Astrocyte of the hippocampus (primary cell): ENCODE data around the gene C1RL.
A peak's percentile ranks its signal among the peaks of the same experiment; 100 is the strongest.

Source experiments
- DNase-seq: peaks from one replicate; pipeline ENCODE4 v3.0.0; 2011; ENCODE audit warnings: low read depth, low spot score

Gene C1RL

DNA sequence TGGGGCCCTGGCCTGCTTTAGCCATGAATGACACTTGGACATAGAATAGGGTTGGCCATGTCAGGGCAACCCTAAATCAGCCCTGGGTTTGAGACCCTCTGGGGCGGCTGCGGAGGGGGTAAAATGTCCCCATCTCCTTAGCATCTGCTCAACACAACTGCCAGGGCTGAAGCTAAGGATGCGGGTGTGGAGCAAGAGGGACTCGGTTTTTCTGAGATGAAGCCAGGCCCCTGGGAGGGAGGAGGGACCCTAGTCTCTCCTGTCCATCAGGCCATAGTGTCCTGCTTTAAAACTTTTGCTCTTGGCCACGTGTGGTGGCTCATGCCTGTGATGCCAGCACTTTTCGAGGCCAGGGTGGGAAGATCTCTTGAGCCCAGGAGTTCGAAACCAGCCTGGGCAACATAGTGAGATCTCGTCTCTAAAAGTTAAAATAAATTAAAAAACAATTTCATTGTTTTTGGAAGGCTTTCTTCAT lies 16.0 kb downstream of the C1RL start:
- DNase-seq, result no peak

DNA sequence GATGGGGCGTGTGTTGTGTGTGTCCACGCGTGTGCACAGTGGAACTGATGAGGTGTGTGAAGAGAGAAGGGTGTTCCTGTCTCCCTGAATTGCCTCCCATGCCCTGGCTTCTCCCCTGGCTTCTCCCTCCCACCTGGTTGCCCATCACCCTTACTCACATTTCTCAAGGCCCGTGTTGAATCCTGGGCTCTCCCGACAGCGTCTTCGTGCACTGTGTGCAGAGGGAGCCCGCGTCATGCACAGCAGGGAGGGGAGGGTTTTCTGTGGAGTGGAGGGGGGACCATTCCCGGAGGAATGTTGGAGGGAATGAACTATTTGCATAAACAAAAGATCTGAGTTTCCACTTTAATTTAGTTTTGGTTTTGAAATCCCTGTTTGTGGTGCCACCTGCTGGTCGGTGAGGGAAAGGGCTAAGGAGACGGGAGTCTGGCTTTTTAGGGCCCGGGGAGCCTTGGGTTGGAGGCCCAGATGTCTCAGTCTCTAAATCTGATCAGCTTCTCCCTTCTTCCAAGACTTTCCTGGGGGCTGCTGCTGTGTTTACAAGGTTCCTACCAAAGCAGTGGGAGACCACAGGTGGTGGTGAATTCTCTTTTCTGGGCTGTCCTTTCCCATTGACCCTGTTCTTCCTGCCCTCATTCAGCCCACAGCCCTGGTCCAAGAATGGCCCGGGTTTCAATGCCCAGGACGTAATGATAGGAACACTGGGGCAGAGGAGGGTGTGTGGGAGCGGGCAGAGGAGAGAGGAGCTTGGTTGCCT lies 16.6 kb downstream of the C1RL start, which contains the start of gene C1R:
Gene C1R, minus strand, starts transcription at position 217 of the 757 bp plus-strand sequence. Its CDS starts 57 bp downstream, at position 160.
- DNase-seq, result peak; percentile 88

DNA sequence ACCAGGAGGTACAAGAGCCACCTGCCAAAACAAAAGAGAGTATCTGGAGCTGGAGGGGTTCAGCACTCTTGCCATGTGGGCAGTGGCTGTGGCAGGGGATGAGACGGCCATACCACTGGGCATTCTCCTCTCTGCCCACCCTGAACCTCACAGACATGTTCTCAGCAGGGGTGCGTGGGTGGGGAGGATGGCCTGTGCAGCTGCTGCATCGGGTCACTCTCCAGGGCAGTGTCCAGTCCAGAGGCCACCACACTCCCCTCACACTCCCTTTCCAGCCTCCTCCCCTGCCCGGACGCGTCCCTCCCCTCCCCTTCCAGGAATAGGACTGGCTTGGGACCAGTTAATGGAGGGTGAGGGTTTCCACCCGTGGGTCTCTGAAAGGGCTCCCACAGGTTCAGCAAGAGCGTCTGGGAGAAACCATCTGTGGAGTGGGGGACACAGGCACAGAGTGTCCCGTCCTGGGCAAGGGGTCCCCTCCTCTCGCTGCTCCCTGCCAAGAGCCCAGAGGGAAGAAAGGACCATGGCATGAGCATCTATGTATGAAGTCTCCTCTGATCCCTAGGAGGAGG lies 17.3 kb downstream of the C1RL start:
- DNase-seq, result no peak

DNA sequence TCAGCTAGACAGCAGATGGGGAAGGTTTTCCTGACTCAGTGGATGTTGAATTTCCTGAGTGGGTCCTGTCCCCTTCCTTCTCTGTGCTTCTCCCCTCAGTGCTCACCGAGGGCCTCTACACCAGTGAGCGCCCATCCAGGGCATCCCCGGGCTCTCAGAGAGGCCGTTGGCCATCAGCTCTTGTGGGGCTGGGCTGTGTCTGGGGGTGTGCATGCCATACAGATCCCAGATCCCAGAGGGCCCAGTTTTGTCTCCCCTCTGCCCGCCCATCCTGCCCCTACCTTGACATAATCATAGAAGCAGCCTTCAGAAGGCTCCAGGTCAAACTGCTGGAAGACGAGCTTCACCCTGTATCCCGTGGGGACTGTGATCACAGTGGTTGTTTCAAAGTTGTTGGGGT lies 17.8 kb downstream of the C1RL start:
- DNase-seq, result no peak

DNA sequence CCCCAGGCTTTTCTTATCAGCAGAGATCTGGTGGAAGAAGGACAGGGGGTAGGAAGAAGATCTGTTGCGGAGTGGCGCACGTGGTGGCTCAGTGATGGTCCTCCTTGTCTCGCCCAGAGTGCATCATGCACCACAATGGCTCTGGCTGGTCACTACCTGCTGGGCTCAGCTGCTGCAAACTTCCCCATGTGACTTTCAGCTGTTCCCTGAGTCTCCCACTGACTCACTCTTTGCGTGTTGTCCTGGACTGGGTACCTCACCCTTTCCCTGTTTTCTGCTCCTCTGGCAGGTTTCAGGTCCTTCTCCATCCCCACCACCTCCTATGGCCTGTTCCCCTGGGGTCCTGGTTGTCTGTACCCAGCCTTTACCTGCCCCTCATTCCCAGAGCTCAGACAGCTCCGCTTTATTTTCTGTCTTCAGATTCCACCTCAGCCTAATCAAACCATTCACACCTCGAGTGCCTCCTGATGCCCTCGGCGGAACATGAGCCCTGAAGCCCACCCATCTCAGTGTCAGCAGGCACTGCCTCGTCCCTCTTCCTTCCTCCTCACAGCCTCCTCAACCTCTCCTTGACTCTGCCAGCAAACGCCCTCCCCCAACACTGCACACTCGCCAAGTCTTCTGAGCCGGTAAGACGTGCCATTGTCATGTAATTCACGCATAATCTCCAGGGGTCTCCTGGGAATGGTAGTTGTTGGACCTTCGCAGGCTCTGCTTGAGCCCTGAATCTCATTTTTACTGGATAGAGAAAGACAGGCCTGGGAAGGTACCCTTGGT lies 18.6 kb downstream of the C1RL start:
- no peak for DNase-seq

DNA sequence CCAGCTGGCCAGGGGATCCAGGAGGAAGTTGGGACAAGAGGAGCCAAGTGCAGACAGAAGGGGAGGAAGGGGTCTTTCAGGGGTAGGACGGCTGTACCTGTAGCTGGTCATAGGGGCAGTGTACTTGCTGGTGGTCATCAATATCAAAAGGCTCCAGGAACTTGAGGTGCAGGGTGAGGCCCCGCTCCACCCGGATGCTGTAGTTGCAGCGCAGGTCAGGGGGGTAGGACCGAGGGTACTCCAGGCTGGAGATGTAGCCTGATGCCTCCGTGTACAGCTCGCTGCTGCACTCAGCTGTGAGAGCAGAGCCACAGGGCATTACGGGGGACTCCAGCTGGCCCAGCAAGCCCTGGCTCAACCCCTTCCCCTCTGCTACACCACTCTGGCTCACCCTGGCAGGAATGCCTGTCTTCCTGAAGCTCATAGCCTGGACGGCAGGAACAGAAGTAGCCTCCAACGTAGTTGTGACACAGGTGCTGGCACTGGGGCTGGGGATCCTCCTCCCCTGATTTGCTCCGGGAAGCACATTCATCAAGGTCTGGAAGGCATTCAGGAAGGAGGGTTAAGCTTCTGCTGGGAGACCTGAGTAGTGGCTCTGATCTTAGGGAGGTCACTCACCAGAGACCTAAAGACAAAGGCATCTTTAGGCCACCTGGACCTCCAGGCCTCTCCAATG lies 19.7 kb downstream of the C1RL start:
- no peak for DNase-seq

DNA sequence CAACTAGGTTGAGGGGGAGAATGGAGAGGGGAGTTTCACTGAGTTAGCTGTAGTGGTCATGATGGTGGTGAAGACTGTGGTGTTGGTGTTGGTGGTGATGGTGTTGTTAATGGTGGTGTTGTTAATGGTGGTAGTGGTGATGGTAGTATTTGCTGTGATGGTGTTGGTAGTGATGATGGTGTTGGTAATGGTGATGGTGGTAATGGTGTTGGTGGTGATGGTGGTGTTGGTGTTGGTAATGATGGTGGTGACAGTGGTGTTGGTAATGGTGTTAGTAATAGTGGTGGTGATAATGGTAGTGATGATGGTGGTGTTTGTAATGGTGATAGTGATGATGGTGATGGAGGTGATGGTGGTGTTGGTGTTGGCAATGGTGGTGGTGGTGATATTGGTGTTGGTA lies 25.9 kb downstream of the C1RL start:
- no peak for DNase-seq

DNA sequence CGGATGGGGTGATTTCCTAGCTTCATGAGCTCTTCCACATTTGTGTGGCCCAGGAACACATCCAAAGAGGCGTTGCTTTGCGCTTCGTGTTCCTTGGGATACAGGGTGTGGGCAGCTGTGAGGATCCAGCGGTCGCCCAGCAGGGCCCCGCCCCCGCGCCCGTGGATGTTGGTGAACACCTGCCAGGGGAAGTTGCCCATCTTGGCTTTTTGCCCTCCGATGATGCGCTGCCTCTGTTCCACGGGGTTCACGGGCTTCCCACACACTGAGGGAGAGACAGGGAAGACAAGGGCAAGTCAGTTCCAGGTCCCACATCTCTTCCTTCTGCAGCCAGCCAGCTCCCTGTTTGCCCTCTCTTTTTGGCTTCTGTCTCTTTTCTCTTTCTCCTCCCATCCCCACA lies 28.0 kb downstream of the C1RL start:
- no peak for DNase-seq

DNA sequence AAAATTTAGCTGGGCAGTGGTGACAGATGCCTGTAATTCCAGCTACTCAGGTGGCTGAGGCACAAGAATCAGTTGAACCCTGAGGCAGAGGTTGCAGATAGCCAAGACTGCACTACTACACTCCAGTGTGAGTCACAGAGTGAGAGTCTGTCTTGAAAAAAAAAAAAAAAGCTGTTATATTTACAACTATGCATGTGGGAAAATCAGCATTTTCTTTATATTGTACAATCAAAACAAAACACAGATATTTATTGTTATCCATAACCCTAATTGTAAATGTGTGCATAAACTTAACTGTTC lies 29.2 kb downstream of the C1RL start:
- DNase-seq, result peak; percentile 41

DNA sequence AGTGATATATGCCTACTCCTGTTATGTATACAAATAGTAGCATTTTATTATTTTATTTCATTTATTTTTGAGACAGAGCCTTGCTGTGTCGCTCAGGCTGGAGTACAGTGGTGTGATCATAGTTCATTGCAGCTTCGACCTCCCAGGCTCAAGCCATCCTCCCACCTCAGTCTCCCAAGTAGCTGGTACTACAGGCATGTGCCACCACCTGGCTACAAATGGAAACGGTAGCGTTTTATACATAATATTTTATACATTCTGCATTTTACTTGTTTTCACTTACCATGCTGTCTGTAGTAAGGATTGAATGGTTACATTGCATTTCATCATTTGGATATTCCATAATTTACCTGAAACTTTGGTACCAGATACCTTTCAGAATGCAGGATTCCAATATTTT lies 30.9 kb downstream of the C1RL start:
- no peak for DNase-seq

DNA sequence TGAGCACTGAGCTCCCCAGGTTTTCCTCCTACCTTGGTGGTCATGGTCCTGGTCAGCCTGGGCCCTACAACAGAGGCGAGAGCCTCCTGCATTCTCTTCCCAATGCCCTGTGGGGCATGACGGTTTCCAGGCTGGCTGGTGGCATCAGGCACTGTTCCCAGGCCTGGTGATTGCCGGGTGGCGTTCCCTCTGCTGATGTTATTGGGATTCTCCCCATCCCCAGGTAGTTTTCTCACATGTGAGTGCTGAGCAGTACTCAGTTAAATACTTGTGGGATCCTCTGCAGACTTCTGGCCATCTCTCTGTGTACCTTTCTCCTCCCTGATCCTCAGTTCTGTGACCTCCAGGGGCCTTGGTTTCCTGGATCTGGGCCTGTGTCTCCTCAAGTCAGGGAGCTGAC lies 32.5 kb downstream of the C1RL start:
- no peak for DNase-seq

DNA sequence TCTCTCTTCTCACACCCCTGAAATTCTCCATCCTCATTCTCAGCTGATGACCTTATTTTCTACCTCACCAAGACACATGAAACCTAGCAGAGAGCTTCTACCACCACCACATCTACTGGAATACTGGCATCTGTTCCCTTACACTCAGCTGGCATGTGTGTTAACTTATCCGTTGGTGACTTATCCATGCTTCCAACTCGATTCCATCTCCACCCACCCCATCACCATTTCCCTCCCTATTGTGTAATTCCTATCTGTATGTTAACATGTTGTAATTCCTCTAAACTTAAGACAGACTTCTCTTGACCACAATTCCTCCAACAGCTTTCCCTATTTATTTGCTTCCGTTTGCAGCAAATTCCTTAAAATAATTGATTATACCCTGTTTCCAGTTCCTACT lies 33.1 kb downstream of the C1RL start:
- DNase-seq, result no peak

DNA sequence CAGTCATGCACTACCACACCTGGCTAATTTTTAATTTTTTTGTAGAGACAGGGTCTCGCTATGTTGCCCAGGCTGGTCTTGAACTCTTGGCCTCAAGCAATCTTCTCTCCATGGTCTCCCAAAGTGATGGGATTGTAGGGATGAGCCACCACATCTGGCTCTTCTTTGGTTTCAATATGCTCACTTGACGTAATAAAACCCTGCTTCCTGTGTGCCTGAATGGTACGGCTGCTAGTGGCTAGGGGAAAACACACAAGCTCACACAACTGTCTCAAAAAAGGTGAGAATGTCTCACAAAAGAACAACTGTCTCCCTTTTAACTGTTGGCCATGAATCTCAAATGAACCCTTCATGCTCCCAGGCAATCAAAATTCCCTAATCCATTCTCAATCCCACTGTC lies 33.5 kb downstream of the C1RL start:
- DNase-seq, result no peak

DNA sequence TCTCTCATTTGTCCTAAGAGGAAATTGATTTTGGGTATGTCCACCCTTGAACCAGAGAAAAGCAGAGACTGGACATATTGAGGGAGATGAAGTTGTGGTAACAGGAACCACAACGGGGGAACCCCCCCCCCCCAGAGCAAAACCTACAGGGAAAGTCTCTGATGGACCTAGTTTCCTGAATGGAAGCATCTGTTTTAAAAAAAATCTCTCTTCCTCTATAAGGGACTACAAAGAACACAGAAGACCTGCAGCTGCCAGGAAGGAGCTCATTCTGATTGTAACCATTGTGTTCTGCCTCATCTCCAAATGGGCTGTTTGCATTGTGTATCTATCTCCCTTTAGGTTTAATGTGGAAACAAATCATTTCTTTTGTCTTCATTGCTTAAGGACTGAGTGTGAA lies 35.1 kb downstream of the C1RL start:
- DNase-seq, result no peak

DNA sequence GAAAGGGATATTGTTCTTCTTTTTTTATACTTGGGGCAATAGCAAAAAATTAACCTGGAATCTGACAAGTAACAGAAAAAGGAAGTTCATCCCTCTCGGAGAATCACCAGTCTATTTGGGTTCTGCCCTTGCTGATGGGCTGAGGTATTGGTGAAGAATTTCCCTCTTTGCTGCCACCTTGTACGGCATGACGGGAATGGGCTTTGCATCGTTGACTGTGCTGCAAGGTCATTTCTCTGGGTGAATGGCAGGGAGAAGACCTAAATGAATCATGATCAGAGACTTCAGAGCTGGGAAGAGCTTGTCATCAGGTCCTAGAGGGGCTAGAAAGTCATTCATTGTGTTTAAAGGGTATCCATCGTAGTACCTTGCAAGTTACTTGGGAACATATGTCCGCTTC lies 36.5 kb downstream of the C1RL start:
- no peak for DNase-seq

DNA sequence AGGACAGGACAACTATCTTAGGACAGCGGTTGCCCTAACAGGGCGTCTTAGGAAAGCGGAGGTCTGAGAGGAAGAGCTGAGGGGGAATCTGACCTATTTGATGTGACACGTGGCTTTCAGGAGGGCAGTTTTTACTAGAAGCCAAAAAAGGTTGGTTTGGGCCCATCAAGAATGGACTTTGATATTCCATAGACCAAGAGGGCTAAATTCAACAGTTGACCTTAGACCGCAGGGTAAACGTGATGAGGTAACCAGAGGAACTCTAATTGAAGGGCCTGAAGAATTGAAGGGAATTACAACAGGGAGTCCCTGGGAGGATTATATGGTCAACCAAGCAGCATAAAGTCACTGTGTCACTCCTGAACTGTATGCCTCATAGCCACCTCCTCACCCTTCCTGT lies 37.0 kb downstream of the C1RL start:
- DNase-seq, result no peak

DNA sequence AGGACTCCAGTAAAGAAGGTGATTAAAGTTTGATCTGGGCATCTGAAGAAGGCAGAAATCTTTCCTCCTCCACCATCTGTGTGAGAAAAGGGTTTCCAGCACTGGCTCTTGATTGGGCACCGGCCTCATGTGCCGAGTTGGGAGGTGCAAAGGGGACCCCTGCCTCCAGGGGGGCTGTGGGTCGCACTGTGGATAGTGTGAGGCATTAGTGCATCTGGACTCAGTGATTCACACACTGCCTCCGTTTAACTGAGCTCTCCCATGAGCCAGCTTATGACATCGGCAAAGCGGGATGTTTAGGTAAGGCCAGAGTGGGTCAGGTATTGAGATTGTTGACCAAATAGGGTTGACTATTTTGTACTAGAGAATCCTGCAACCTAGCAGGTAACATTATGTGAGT lies 39.6 kb downstream of the C1RL start:
- DNase-seq, result no peak

DNA sequence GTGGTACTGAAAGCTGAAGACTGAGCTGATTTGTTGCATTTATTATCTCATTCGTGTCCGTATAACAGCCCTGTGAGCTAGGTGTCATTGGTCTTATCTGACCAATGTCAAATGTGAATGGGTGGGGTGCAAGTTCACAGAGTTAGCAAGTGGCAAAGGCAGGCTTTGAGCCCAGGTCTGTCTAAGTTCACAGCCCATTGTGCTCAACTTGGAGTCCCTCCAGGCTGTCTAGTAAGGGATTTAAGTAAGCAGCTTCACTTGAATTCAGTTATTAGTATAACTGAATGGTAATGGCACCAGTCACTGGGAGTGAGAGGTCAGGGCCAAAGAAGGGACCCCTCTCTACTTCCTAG lies 40.0 kb downstream of the C1RL start:
- no peak for DNase-seq

DNA sequence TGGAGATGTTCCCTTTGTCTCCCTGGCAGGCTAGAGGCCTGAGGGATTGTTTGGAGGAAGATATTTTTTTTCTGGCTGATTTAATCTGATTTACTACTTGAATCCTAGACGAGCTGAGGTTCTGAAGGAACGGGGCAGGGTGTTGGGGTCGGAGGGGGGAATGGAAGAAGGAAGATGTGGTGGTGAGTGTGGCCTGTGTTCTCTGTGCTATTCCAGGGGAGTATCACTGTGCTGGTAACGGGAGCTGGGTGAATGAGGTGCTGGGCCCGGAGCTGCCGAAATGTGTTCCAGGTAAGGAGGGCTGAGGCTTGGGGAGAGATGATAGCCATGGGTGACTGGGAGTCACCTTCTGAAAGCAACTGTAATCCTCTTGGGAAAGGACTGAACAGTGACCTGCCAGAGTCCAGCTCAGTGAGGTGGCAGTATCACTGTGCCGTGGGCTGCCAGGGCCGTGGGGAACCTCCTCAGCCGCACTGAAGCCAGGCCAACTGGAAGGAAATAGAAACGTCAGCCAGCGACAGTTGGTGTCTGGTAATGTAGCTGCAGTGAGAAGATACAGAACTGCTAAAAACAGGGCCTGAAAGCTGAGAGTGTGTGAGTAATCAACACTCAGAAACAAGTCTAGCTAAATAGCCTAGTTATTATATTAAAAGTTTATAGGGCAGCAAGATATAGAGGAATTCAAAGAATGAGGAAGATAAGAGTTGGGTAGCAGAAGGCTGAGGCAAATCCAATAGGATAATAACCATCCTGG lies 40.6 kb downstream of the C1RL start:
- peak; percentile 16 for DNase-seq

DNA sequence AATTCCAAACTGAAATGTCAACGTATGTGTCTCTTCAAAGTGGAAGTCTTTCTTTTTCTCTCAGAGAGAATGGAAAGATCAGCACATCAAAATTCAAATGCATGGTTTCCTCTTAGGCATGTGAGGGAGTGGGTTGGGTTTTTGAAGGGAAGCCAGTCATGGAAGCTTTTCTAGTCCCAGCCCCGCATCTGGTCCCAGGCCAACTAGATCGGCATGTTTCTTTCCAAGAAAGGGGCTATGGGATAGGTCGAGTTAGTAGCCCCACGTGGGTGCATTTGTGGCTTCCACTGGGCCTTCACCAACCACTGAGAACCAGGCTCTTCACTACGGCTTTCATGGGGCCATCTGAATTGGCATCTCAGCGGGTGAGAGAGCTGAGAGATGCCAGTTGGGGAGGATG lies 41.9 kb downstream of the C1RL start:
- DNase-seq, result no peak

DNA sequence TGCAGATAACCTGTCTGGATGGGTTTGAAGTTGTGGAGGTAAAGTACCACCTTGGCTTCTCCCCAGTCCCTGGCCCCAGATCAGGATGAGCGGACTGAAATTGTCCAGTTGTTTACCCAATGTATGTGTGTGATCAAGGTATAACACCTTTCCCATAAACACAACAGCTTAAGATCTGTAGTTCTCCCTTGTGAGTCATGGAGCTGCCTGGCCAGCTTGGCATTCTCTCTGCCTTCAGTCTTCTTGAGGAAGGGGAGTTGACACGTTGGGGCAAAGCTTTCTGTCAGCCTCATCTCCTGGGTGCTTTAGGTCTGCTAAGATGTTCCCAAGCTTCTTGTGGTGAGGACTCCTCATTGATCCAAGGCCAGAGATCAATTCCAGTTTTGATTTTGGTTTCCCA lies 42.4 kb downstream of the C1RL start:
- no peak for DNase-seq
